GM23338 (cell line): Measurements from ENCODE around the gene GRIK4. TPM values are rescaled to one million over a fixed set of nuclear protein-coding genes. Genes with fewer than 3 reads are reported as not detected.

ENCODE experiments used
- ATAC-seq: fragments of 200-7000 bp; cut with Tn5 transposase; 3 replicates; pipeline ENCODE4 v1.9.1; 2020
- DNase-seq: peaks from one replicate; pipeline ENCODE4 v3.0.0-alpha.2; 2015; ENCODE audit warnings: low spot score
- H2AFZ ChIP-seq: fragments of 200-600 bp; sonication (generic); 2 replicates; pipeline ENCODE4 v1.8.0; 2016; ENCODE audit warnings: antibody characterized with exemption, mild to moderate bottlenecking, moderate library complexity
- H3F3A ChIP-seq: fragments of 200-600 bp; sonication (generic); replicated peaks from 2 replicates; pipeline ENCODE4 v1.8.0; 2017; ENCODE audit warnings: antibody characterized with exemption, mixed run types, low read depth
- H3K27ac ChIP-seq: fragments of 200-600 bp; sonication (generic); 2 replicates; pipeline ENCODE4 v1.6.1; 2016; ENCODE audit warnings: low read depth
- H3K27me3 ChIP-seq: fragments of 200-600 bp; sonication (generic); 2 replicates; pipeline ENCODE4 v1.8.0; 2016; ENCODE audit warnings: mild to moderate bottlenecking, mixed run types, moderate library complexity; ENCODE audit not compliant: insufficient read depth
- H3K36me3 ChIP-seq: fragments of 200-600 bp; sonication (generic); 2 replicates; pipeline ENCODE4 v1.8.0; 2016; ENCODE audit warnings: mild to moderate bottlenecking; ENCODE audit not compliant: insufficient read depth
- H3K4me1 ChIP-seq: fragments of 200-600 bp; sonication (generic); 2 replicates; pipeline ENCODE4 v1.8.0; 2016; ENCODE audit warnings: mild to moderate bottlenecking, moderate library complexity; ENCODE audit not compliant: insufficient read depth
- H3K4me2 ChIP-seq: fragments of 200-600 bp; sonication (generic); 2 replicates; pipeline ENCODE4 v1.7.1; 2017; ENCODE audit warnings: mixed run types
- H3K4me3 ChIP-seq: fragments of 200-600 bp; sonication (generic); 2 replicates; pipeline ENCODE4 v1.6.1; 2016; ENCODE audit warnings: mixed run types
- H3K79me2 ChIP-seq: fragments of 200-600 bp; sonication (generic); replicated peaks from 2 replicates; pipeline ENCODE4 v1.8.0; 2017; ENCODE audit warnings: mild to moderate bottlenecking; ENCODE audit not compliant: insufficient read depth
- H3K9me2 ChIP-seq: fragments of 200-600 bp; sonication (generic); 2 replicates; pipeline ENCODE4 v1.8.0; 2017; ENCODE audit not compliant: insufficient read depth
- H4K20me1 ChIP-seq: fragments of 200-600 bp; sonication (generic); replicated peaks from 2 replicates; pipeline ENCODE4 v1.8.0; 2017; ENCODE audit warnings: mild to moderate bottlenecking; ENCODE audit not compliant: insufficient read depth
- H3K27ac Mint-ChIP-seq: 2 replicates; pipeline ENCODE4 v1.8.0; 2020; ENCODE audit warnings: inconsistent platforms, mild to moderate bottlenecking, moderate library complexity, mixed read lengths
- H3K27me3 Mint-ChIP-seq: 3 replicates; pipeline ENCODE4 v1.8.0; 2022; ENCODE audit warnings: low read depth, mild to moderate bottlenecking, moderate library complexity, mixed read lengths, inconsistent platforms; ENCODE audit not compliant: insufficient read depth, poor library complexity
- H3K36me3 Mint-ChIP-seq: 3 replicates; pipeline ENCODE4 v1.8.0; 2021; ENCODE audit warnings: low read depth, mild to moderate bottlenecking, inconsistent platforms, moderate library complexity, mixed read lengths
- H3K4me1 Mint-ChIP-seq: 3 replicates; pipeline ENCODE4 v1.8.0; 2020; ENCODE audit warnings: mild to moderate bottlenecking, inconsistent platforms, mixed read lengths
- H3K4me3 Mint-ChIP-seq: 3 replicates; pipeline ENCODE4 v1.8.0; 2021; ENCODE audit warnings: moderate library complexity, mild to moderate bottlenecking, inconsistent platforms, mixed read lengths
- H3K9me3 Mint-ChIP-seq: 3 replicates; pipeline ENCODE4 v1.8.0; 2020; ENCODE audit warnings: moderate library complexity, mild to moderate bottlenecking, inconsistent platforms, mixed read lengths
- CREB1 ChIP-seq: fragments of 250-450 bp; sonication (Bioruptor Pico); IDR thresholded peaks from 2 replicates; pipeline ENCODE4 v1.5.0; 2020; ENCODE audit warnings: low read depth, mild to moderate bottlenecking, moderate library complexity
- EZH2 ChIP-seq: fragments of 200-600 bp; sonication (generic); IDR thresholded peaks from one replicate; pipeline ENCODE4 v1.8.0; 2017; ENCODE audit warnings: antibody characterized with exemption, mild to moderate bottlenecking, low read depth; ENCODE audit not compliant: unreplicated experiment
- EZH2phosphoT487 ChIP-seq: fragments of 200-600 bp; sonication (generic); IDR thresholded peaks from one replicate; pipeline ENCODE4 v1.8.1; 2018; ENCODE audit warnings: antibody characterized with exemption; ENCODE audit not compliant: unreplicated experiment
- ZNF114 ChIP-seq: fragments of 250-450 bp; sonication (Bioruptor Pico); IDR thresholded peaks from 2 replicates; pipeline ENCODE4 v1.5.0; 2020; ENCODE audit warnings: mild to moderate bottlenecking, moderate library complexity
- polyA plus RNA-seq: library from polyadenylated mRNA; unstranded; fragments of >200 nt; fragmentation: Nextera tagmentation; extraction: Ambion mirVana; gene quantifications from 2 replicates; pipeline ENCODE4 v1.2.1, GENCODE V29; 2016
- total RNA-seq: library from RNA; depleted of rRNA; stranded (reverse); fragments of >200 nt; shearing (Covaris generic); gene quantifications from 2 replicates; pipeline ENCODE4 v1.2.3, GENCODE V29; 2014
- TF ChIP-seq, protein P1 (sequence below), 2 experiments: fragments of 200-600 bp in 1 of 2; sonication (generic) in 1 of 2; conservative IDR thresholded peaks; 2 replicates each; pipeline versions ENCODE4 v1.5.1 to v1.6.1; 2016 to 2017; ENCODE audit warnings: antibody characterized with exemption in 2 of 2, low read depth in 2 of 2, mild to moderate bottlenecking in 2 of 2, moderate library complexity in 1 of 2
- TF ChIP-seq, protein P2 (sequence below): IDR thresholded peaks from 2 replicates; pipeline ENCODE4 v1.6.1; 2016; ENCODE audit warnings: antibody characterized with exemption
- TF ChIP-seq, protein P3 (sequence below): IDR thresholded peaks from one replicate; pipeline ENCODE4 v1.6.1; 2018; ENCODE audit warnings: antibody characterized with exemption; ENCODE audit not compliant: unreplicated experiment

Gene GRIK4
- total and polyA plus RNA-seq, 2 experiments from 2014 or later, result 0.63 to 2.2 TPM

DNA sequence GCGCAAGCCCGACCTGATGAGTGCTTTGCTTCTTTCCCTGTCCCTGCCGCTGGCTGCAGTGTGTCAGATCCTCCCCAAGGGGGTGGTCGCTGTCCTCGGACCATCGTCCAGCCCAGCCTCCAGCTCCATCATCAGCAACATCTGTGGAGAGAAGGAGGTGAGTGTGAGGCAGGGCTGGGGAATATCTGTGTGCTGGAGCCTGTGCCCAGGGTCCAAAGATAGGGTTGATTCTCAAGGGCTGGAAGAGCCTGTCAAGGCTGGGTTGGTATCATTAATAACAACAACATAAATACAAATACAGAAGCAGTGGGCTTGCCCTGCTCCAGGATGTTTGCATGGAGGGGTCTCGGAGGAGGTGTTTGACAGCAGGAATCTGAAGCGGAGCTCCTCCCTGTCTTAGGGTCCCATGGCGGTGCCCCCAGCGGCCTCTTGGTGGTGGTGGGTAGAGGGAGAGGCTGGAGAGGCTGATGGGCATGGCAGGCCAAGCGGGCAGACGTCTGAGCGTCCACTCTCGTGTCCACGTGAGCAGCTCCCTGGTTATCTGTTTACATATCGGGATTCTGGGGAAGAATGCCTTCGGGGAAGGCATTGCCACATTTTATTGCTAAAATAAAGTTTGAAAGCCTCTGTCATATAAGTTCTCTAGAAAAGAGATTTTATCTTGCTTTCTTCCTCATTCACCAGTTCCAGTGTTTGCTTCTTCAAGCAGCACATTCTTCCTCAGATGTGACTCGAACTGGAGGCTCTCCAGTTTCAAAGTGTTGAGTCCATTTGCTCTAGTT is 304.0 kb downstream of the GRIK4 start:
- ATAC-seq (peak; percentile 77), DNase-seq (peak; percentile 37)
- H2AFZ ChIP-seq, result no peak overlapping the region
- no peaks in the 10 kb centered on the region; the same call in 2 of the 3 replicates for H3K4me1 Mint-ChIP-seq
- H3K27me3 Mint-ChIP-seq, result peaks cover 2% of the 10 kb centered on the region
- no peaks in the 10 kb centered on the region for H3F3A ChIP-seq
- no peak overlapping the region for H3K27ac ChIP-seq
- H3K4me2 ChIP-seq, result no peak overlapping the region
- no peaks in the 10 kb centered on the region for H4K20me1 ChIP-seq
- no peak overlapping the region for H3K4me3 Mint-ChIP-seq
- H3K27ac Mint-ChIP-seq, result no peak overlapping the region
- H3K27me3 ChIP-seq, result no peaks in the 10 kb centered on the region
- no peak overlapping the region for H3K4me3 ChIP-seq
- no peaks in the 10 kb centered on the region for H3K4me1 ChIP-seq
- H3K9me3 Mint-ChIP-seq, result no peaks in the 10 kb centered on the region
- no peaks in the 10 kb centered on the region for H3K79me2 ChIP-seq
- H3K36me3 Mint-ChIP-seq, result no peaks in the 10 kb centered on the region
- 0 out of 2 replicates have a peak, but pooled peaks cover 6% of the 10 kb centered on the region for H3K9me2 ChIP-seq
- TF ChIP-seq ZNF114 (CRISPR knock-in tag), result no peak
- TF ChIP-seq, protein P1, sequence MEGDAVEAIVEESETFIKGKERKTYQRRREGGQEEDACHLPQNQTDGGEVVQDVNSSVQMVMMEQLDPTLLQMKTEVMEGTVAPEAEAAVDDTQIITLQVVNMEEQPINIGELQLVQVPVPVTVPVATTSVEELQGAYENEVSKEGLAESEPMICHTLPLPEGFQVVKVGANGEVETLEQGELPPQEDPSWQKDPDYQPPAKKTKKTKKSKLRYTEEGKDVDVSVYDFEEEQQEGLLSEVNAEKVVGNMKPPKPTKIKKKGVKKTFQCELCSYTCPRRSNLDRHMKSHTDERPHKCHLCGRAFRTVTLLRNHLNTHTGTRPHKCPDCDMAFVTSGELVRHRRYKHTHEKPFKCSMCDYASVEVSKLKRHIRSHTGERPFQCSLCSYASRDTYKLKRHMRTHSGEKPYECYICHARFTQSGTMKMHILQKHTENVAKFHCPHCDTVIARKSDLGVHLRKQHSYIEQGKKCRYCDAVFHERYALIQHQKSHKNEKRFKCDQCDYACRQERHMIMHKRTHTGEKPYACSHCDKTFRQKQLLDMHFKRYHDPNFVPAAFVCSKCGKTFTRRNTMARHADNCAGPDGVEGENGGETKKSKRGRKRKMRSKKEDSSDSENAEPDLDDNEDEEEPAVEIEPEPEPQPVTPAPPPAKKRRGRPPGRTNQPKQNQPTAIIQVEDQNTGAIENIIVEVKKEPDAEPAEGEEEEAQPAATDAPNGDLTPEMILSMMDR (conservative IDR thresholded peaks at IDR 0.05; ENCODE audit: low read depth in 2 of 2), result peak; percentile 25 to 59; a peak in 3 of 4 replicates
- TF ChIP-seq EZH2phosphoT487, result no peak
- TF ChIP-seq EZH2, result no peak
- TF ChIP-seq, protein P2, sequence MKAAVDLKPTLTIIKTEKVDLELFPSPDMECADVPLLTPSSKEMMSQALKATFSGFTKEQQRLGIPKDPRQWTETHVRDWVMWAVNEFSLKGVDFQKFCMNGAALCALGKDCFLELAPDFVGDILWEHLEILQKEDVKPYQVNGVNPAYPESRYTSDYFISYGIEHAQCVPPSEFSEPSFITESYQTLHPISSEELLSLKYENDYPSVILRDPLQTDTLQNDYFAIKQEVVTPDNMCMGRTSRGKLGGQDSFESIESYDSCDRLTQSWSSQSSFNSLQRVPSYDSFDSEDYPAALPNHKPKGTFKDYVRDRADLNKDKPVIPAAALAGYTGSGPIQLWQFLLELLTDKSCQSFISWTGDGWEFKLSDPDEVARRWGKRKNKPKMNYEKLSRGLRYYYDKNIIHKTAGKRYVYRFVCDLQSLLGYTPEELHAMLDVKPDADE, result no peak
- TF ChIP-seq, protein P3, sequence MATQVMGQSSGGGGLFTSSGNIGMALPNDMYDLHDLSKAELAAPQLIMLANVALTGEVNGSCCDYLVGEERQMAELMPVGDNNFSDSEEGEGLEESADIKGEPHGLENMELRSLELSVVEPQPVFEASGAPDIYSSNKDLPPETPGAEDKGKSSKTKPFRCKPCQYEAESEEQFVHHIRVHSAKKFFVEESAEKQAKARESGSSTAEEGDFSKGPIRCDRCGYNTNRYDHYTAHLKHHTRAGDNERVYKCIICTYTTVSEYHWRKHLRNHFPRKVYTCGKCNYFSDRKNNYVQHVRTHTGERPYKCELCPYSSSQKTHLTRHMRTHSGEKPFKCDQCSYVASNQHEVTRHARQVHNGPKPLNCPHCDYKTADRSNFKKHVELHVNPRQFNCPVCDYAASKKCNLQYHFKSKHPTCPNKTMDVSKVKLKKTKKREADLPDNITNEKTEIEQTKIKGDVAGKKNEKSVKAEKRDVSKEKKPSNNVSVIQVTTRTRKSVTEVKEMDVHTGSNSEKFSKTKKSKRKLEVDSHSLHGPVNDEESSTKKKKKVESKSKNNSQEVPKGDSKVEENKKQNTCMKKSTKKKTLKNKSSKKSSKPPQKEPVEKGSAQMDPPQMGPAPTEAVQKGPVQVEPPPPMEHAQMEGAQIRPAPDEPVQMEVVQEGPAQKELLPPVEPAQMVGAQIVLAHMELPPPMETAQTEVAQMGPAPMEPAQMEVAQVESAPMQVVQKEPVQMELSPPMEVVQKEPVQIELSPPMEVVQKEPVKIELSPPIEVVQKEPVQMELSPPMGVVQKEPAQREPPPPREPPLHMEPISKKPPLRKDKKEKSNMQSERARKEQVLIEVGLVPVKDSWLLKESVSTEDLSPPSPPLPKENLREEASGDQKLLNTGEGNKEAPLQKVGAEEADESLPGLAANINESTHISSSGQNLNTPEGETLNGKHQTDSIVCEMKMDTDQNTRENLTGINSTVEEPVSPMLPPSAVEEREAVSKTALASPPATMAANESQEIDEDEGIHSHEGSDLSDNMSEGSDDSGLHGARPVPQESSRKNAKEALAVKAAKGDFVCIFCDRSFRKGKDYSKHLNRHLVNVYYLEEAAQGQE, result no peak
- H3K36me3 ChIP-seq, result no peaks in the 10 kb centered on the region

DNA sequence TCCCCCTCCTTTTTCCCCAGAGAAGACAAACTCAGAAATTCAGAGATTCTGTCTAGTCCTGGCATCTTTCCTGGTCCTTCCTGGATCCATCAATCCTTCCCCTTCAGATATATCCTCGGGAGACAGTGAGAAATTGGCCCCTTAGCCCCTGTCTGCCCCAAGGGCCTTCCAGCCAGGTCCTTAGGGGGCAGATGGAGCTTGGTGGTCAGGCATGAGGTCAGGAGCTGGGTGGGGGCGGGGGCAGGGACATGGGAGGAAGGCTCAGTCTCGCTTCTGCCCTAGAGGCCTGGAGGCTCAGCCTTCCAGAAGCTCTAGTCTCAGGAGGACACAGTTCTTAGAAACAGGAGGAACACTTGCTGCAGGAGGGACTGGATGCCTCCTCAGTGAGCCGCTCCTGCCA is 304.6 kb downstream of the GRIK4 start:
- H3K4me1 ChIP-seq, result no peaks in the 10 kb centered on the region
- H3K27me3 ChIP-seq, result no peaks in the 10 kb centered on the region
- H3K36me3 Mint-ChIP-seq, result no peaks in the 10 kb centered on the region
- no peaks in the 10 kb centered on the region for H3K9me3 Mint-ChIP-seq
- H3K27ac ChIP-seq, result no peak overlapping the region
- DNase-seq (no peak), ATAC-seq (no peak)
- H3K4me1 Mint-ChIP-seq, result no peaks in the 10 kb centered on the region; the same call in 2 of the 3 replicates
- H3K4me3 ChIP-seq, result no peak overlapping the region
- no peak overlapping the region for H3K27ac Mint-ChIP-seq
- no peak overlapping the region for H2AFZ ChIP-seq
- H4K20me1 ChIP-seq, result no peaks in the 10 kb centered on the region
- H3K36me3 ChIP-seq, result no peaks in the 10 kb centered on the region
- H3K27me3 Mint-ChIP-seq, result peaks cover 2% of the 10 kb centered on the region
- H3K79me2 ChIP-seq, result no peaks in the 10 kb centered on the region
- 0 out of 2 replicates have a peak, but pooled peaks cover 6% of the 10 kb centered on the region for H3K9me2 ChIP-seq
- H3K4me2 ChIP-seq, result no peak overlapping the region
- no peak overlapping the region for H3K4me3 Mint-ChIP-seq
- H3F3A ChIP-seq, result no peaks in the 10 kb centered on the region
- TF ChIP-seq CREB1 (no peak), EZH2phosphoT487 (no peak), EZH2 (no peak)
